HK-2 (cell line): ENCODE results near the gene SELP.

Experiments
- DNase-seq: peaks from one replicate; pipeline ENCODE4 v3.0.0-alpha.2; 2018; ENCODE audit not compliant: unreplicated experiment

The SELP gene

GRCh38 chr1:169576241-169576934, 53.5 kb downstream of the SELP start:
- no peak for DNase-seq

GRCh38 chr1:169574336-169574735, 55.6 kb downstream of the SELP start:
- DNase-seq: no peak

DNA sequence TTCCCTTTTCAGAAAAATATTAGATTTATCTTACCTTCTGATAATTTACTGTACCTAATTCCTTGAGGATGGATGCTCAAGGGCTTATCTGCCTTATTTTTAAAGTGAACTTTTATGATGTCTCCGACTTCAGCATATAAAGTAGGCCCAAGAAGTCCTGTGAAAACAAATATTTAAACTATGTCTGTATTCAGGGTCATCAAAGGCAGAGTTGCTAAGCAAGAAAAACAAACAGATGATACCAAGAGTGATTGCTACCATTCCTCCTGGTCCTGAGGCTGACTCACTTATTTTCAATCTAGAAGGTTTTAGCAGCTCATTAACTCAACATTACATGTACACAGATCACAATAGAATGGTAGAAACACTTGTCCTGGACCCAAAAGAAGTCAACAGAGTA, 57.7 kb downstream of the SELP start:
- no peak for DNase-seq

DNA sequence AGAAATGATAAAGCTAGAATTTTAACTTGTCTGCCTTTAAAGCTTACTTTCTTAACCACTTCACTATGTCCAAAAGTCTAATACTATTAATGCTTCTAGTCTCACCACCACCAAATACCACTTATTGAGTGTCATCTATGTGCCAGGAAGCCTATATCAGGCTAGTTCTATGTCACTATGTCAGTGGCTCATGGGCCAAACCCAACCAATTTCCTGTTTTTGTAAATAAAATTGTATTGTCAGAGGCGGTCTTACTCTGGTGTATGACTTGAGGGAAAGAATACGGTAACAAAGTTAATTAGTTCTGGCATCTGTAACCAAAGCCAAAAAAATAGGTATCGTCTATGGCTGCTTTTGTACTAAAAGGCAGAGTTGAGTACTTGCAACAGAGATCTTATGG, 58.5 kb downstream of the SELP start:
- DNase-seq: no peak

GRCh38 chr1:169570172-169570574, 59.8 kb downstream of the SELP start:
- no peak for DNase-seq

DNA sequence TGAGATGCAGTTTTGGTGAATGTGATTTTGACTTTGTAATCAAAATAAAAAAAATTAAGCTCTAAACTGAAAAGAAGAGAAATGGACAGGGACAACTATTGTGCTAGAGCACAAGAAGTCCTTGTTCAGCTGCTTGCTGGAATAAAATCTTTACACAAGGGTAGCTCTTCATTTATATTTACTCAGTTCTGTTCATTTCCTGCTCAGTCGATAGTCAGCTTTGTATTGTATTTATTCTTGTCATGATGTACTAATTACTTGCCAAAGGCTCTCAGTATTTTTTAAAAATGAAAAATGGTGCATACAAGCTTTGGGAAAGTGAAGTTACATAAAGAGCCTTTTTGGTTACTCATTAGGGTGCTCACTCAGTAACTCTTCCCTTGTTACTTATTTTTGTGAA, 61.4 kb downstream of the SELP start:
- no peak for DNase-seq

- DNase-seq: no peak
These were observed 64.3 kb downstream of the SELP start for GRCh38 chr1:169565335-169566271.

DNA sequence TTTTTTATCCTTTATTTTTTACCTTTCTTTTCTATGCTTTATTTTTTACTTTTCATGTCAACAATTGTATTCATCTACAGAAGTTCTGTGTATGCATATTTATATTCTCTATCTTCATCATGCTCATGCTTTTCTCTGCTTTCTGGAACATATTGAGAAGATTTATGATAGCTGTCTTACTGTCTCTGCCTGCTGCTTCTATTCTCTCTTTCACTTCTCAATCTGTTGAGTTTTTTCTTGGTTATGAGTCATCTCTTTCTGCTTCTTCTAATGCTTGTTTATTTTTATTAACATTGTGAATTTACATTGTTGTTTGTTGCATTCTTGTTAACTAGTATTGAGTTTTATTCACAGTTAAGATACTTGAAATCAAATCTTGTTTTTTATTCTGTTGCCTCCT, 66.3 kb downstream of the SELP start:
- DNase-seq: no peak

GRCh38 chr1:169563019-169563615, 66.8 kb downstream of the SELP start:
- no peak for DNase-seq

GRCh38 chr1:169561692-169562091, 68.2 kb downstream of the SELP start:
- no peak for DNase-seq

GRCh38 chr1:169557131-169557530, 72.8 kb downstream of the SELP start:
- DNase-seq: no peak

DNA sequence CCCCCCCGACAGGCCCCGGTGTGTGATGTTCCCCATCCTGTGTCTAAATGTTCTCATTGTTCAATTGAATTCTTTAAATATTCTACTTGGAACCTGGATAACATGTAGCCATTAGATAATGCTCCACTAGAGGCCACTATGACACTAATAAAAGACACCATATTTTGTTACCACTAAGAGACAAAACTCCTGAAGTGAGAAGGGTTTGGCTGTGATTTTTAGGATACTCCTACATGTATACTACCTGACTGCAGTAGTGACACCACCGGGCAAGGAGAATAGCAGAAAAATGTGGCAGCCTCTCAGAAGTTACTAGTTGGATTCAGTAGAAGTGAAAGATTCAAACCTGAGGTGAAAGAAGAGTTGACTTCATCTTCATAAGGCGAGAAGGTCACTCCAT, 79.6 kb downstream of the SELP start:
- no peak for DNase-seq

GRCh38 chr1:169548282-169548681, 81.6 kb downstream of the SELP start:
- DNase-seq: no peak

DNA sequence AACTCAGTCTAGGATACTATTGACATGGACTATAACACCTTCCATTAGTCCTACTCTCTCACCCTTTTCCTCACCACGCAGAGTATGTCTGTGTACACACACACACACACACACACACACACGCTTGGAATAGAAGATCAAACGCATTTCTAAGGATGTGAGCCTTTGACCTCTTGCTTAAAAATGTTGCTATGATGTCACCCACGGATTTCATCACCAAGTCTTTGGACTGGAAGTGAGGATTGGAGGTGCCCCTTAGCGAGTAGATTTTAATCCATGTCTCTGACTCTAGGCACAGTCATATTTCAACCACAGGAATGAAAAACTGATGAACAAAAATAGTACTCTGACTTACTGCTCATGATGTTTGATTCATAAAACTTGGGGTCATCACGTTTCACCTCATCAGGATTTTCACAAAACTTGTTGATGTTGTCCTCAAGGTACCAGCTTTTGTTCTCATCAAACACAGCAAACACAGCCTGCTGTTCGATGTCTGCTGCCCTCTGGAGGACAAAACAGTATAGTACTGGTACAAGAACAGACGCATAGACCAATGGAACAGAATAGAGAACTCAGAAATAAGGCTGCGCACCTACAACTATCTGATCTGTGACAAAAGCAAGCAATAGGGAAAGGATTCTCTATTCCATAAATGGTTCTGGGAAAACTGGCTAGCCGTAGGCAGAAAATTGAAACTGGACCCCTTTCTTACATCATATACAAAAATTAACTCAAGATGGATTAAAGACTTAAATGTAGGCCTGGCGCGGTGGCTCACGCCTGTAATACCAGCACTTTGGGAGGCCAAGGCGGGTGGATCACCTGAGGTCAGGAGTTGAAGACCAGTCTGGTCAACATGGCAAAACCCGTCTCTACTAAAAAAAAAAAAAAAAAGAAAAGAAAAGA, 83.6 kb downstream of the SELP start:
- DNase-seq: peak; percentile 24

GRCh38 chr1:169545472-169545871, 84.5 kb downstream of the SELP start:
- no peak for DNase-seq

DNA sequence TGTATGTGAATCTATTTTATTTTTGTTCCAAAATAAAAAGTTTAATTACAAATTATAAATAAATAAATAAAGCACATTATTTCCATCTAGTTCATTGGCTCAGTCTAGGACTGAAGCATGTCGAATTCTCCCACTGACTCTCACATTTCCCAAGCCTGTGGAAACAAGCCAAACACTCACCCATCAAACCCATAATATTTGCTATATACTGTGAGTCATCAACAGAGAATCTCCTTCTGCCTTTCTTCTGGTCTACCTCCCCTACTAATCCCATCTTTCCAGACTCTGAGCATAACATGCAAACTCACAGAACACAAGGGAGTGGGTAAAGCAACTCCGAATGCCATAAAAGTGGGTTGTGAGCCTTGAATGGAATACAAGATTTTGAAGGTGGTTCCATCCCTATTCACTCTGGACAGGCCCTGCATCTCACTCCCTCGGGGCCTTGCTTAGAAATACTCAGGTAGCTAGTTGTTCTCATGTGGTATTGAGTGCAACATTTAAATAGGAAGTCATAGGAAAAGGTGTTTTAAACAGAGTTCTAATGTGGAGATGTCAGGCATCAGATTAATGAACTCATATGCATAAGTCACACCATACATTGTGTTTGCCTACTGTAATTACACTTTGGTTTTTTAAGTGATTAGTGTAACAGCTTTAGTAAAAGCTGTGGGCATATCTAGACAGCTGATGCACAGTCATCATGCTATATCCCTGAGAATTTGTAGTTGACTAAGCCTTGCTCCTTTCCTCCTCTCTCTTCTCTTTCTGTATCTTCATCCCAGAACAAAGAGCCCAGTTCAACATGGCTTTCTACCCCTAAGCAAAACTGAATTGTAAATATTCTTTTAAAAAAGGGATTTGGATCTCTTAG, 90.7 kb downstream of the SELP start:
- peak; percentile 16 for DNase-seq
